ENCODE measurements around the gene TAF6.

DNA sequence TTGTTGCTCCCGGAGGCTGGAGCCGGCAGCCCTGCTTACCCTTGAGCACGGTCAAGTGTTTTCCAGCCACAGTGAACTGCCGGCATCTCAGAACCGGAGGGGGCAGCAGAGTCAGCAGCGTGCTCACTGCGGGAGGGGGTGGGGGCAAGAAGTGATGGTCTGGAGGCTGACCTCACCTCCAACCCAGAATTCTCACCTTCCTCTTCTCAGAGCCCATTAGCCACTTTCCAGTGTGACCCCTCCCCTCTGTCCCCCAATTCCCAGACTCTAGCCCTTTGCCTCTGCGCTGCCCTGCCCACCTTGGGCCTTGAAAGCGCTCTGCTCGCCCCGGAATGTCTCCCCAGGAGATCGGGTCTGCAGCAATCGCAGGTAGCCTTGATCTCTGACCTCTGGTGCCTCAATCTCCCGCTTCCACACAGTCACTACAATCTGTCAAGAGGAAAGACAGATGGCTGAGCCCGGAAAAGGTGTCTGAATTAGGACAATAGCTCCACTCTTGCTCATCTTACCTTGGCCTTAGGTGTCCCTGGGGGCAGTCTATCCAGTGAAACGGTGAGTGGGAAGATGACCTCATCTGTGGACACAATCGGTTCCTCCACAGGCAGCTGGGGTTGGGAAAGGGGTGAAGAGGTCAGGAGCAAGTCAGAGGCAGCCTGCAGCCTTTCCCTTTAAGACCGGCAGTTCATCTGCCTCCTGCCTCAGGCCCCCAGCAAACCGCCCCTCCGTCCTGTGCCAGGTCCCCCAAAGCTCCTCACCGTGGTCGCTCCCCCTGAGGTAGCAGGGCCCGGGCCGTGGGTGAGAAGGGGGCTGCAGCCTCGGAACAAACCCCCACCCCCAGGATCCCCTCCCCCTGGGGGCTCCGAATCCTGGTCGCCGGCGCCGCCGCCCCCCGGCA, 38.4 kb upstream of the TAF6 start:
- TF ChIP-seq EZH2 (IDR thresholded peaks at IDR 0.05; ENCODE audit: low read depth, unreplicated experiment) (no peak), CTCF (conservative IDR thresholded peaks at IDR 0.05; ENCODE audit: low read depth in 2 of 2) (no peak; a peak in 1 of 4 replicates), ZNF331 (CRISPR knock-in tag; IDR thresholded peaks at IDR 0.05; ENCODE audit: low read depth) (no peak), EZH2phosphoT487 (IDR thresholded peaks at IDR 0.05; ENCODE audit: unreplicated experiment) (no peak), POLR2AphosphoS5 (IDR thresholded peaks at IDR 0.05; ENCODE audit: low read depth) (no peak)
